HCEC 1CT (cell line): ENCODE measurements around the gene GALNT18.

Source experiments
- DNase-seq: peaks from one replicate; pipeline ENCODE4 v3.0.0-alpha.2; 2017

The GALNT18 gene

GRCh38 chr11:11624204-11624603, 2.4 kb upstream of the GALNT18 start:
- no peak for DNase-seq

- DNase-seq, result no peak
These were observed 967 bp upstream of the GALNT18 start for GRCh38 chr11:11622772-11623171.

GRCh38 chr11:11622340-11622706, 518 bp upstream of the GALNT18 start:
- no peak for DNase-seq

GRCh38 chr11:11620921-11621572, 758 bp downstream of the GALNT18 start:
- no peak for DNase-seq

GRCh38 chr11:11620173-11620920, 1.5 kb downstream of the GALNT18 start:
- no peak for DNase-seq

GRCh38 chr11:11618973-11619435, 2.8 kb downstream of the GALNT18 start:
- no peak for DNase-seq

GRCh38 chr11:11615086-11615485, 6.7 kb downstream of the GALNT18 start:
- no peak for DNase-seq

- no peak for DNase-seq
These were observed 9.4 kb downstream of the GALNT18 start for GRCh38 chr11:11612439-11612838.

- no peak for DNase-seq
These were observed 10.4 kb downstream of the GALNT18 start for GRCh38 chr11:11611381-11611780.

- DNase-seq, result peak; percentile 28
These were observed 13.0 kb downstream of the GALNT18 start for GRCh38 chr11:11608783-11609232.

GRCh38 chr11:11607772-11608171, 14.0 kb downstream of the GALNT18 start:
- no peak for DNase-seq

GRCh38 chr11:11605821-11606450, 15.9 kb downstream of the GALNT18 start:
- DNase-seq, result no peak

- DNase-seq, result no peak
These were observed 16.6 kb downstream of the GALNT18 start for GRCh38 chr11:11605181-11605580.

GRCh38 chr11:11604370-11604990, 17.3 kb downstream of the GALNT18 start:
- DNase-seq, result no peak

GRCh38 chr11:11602011-11602410, 19.8 kb downstream of the GALNT18 start:
- DNase-seq, result no peak

GRCh38 chr11:11600288-11600687, 21.5 kb downstream of the GALNT18 start:
- DNase-seq, result no peak

- no peak for DNase-seq
These were observed 23.6 kb downstream of the GALNT18 start for GRCh38 chr11:11598243-11598642.

GRCh38 chr11:11594162-11594561, 27.6 kb downstream of the GALNT18 start:
- no peak for DNase-seq

GRCh38 chr11:11592146-11592684, 29.6 kb downstream of the GALNT18 start:
- DNase-seq, result no peak

GRCh38 chr11:11589437-11589836, 32.4 kb downstream of the GALNT18 start:
- no peak for DNase-seq

GRCh38 chr11:11588891-11589290, 32.9 kb downstream of the GALNT18 start:
- no peak for DNase-seq

- no peak for DNase-seq
These were observed 33.6 kb downstream of the GALNT18 start for GRCh38 chr11:11588243-11588642.

- DNase-seq, result no peak
These were observed 34.7 kb downstream of the GALNT18 start for GRCh38 chr11:11587122-11587521.
